Mesendoderm (in vitro differentiated cells): ENCODE measurements around the gene SULT1A3. TPM values are rescaled to one million over a fixed set of nuclear protein-coding genes. Genes with fewer than 3 reads are reported as not detected.
"Not testable (repeated sequence)": the region's sequence is repeated elsewhere in the genome, so short reads cannot be mapped to it uniquely, and the experiment has no call there.

Source experiments
- DNase-seq: peaks from one replicate; pipeline ENCODE4 v3.0.0; 2013
- H2AK5ac ChIP-seq: 2 replicates; pipeline ENCODE4 v1.6.1; 2013; ENCODE audit warnings: low read length, inconsistent platforms
- H2BK120ac ChIP-seq: 2 replicates; pipeline ENCODE4 v1.6.1; 2013; ENCODE audit warnings: low read depth, mild to moderate bottlenecking, low read length, moderate library complexity, mixed read lengths
- H2BK15ac ChIP-seq: replicated peaks from 2 replicates; pipeline ENCODE4 v1.6.1; 2013; ENCODE audit warnings: low read depth, mild to moderate bottlenecking, moderate library complexity
- H2BK5ac ChIP-seq: 2 replicates; pipeline ENCODE4 v1.6.1; 2013; ENCODE audit warnings: low read length, inconsistent platforms
- H3K18ac ChIP-seq: 2 replicates; pipeline ENCODE4 v1.6.1; 2013; ENCODE audit warnings: mild to moderate bottlenecking, low read length, mixed read lengths
- H3K23ac ChIP-seq: one replicate; pipeline ENCODE4 v1.6.1; 2013; ENCODE audit warnings: low read length
- H3K27ac ChIP-seq: 2 replicates; pipeline ENCODE4 v1.5.1; 2013; ENCODE audit warnings: low read depth, mild to moderate bottlenecking, inconsistent platforms, low read length, moderate library complexity
- H3K27me3 ChIP-seq: 2 replicates; pipeline ENCODE4 v1.6.1; 2013; ENCODE audit warnings: low read length, control low read depth, mild to moderate bottlenecking, inconsistent platforms; ENCODE audit not compliant: insufficient read depth, poor library complexity
- H3K36me3 ChIP-seq: 2 replicates; pipeline ENCODE4 v1.6.1; 2013; ENCODE audit warnings: low read length, inconsistent platforms; ENCODE audit not compliant: control insufficient read depth, insufficient read depth
- H3K4ac ChIP-seq: one replicate; pipeline ENCODE4 v1.6.1; 2013; ENCODE audit warnings: low read depth, mild to moderate bottlenecking, low read length, moderate library complexity
- H3K4me1 ChIP-seq: 2 replicates; pipeline ENCODE4 v1.6.1; 2013; ENCODE audit warnings: low read depth, low read length, inconsistent platforms; ENCODE audit not compliant: control insufficient read depth
- H3K4me2 ChIP-seq: 2 replicates; pipeline ENCODE4 v1.6.1; 2013; ENCODE audit warnings: low read length
- H3K4me3 ChIP-seq: 2 replicates; pipeline ENCODE4 v1.5.1; 2013; ENCODE audit warnings: mild to moderate bottlenecking, low read length
- H3K56ac ChIP-seq: one replicate; pipeline ENCODE4 v1.6.1; 2013; ENCODE audit warnings: low read length
- H3K79me1 ChIP-seq: 2 replicates; pipeline ENCODE4 v1.6.1; 2013; ENCODE audit warnings: low read length, inconsistent platforms
- H3K79me2 ChIP-seq: 2 replicates; pipeline ENCODE4 v1.6.1; 2013; ENCODE audit warnings: mild to moderate bottlenecking, low read length; ENCODE audit not compliant: control insufficient read depth, insufficient read depth
- H3K9ac ChIP-seq: 2 replicates; pipeline ENCODE4 v1.6.1; 2013; ENCODE audit warnings: low read length, inconsistent platforms
- H4K5ac ChIP-seq: one replicate; pipeline ENCODE4 v1.6.1; 2013; ENCODE audit warnings: low read length
- H4K8ac ChIP-seq: one replicate; pipeline ENCODE4 v1.6.1; 2013; ENCODE audit warnings: low read depth, mild to moderate bottlenecking, control low read depth, low read length, moderate library complexity
- WGBS: extraction: QIAGEN DNeasy Blood & Tissue Kit; methylation state at CpG from one replicate; pipeline ENCODE4 v1.1.7; 2013; ENCODE audit warnings: low lambda C conversion rate, missing lambda C conversion rate; ENCODE audit not compliant: insufficient coverage; ENCODE audit errors: extremely low coverage; 5-methylcytosine and 5-hydroxymethylcytosine counted together
- polyA plus RNA-seq, 2 experiments: library from polyadenylated mRNA; stranded (reverse); fragments of 200-250 nt; gene quantifications; one replicate each; pipeline ENCODE4 v1.2.3, GENCODE V29; 2013

The SULT1A3 gene
- polyA plus RNA-seq (2013, experiment 1 of 2), result 12.0 TPM
- 11.4 TPM for polyA plus RNA-seq (2013, experiment 2 of 2)

- H4K8ac ChIP-seq, H3K79me1 ChIP-seq, H3K27ac ChIP-seq, H3K4ac ChIP-seq, H2BK5ac ChIP-seq, H3K4me3 ChIP-seq, H3K9ac ChIP-seq, H3K56ac ChIP-seq, H4K5ac ChIP-seq, H2AK5ac ChIP-seq, H3K36me3 ChIP-seq, DNase-seq, H3K79me2 ChIP-seq, H3K27me3 ChIP-seq, H3K23ac ChIP-seq, H3K4me2 ChIP-seq, H2BK15ac ChIP-seq, H3K18ac ChIP-seq, H2BK120ac ChIP-seq, H3K4me1 ChIP-seq: not testable (repeated sequence)
- no CpG with 5 or more reads among the region's 3 CpGs for WGBS
Measured at GRCh38 chr16:30199049-30199448, at the start of gene SULT1A3. Gene SULT1A3, plus strand, starts transcription at chr16:30199255. Its CDS starts 1,474 bp downstream, at chr16:30200729.

GRCh38 chr16:30151091-30151490 is 48.0 kb upstream of the SULT1A3 start:
- Histone ChIP-seq H4K8ac (no peak overlapping the region), H3K27ac (no peak overlapping the region), H3K4me3 (no peak overlapping the region), H3K79me1 (no peaks in the 10 kb centered on the region), H4K5ac (no peak overlapping the region), H2BK5ac (no peak overlapping the region), H3K56ac (no peak overlapping the region), H3K9ac (no peak overlapping the region), H3K4ac (no peak overlapping the region), H2BK120ac (no peak overlapping the region), H2AK5ac (no peak overlapping the region), H3K79me2 (no peaks in the 10 kb centered on the region), H3K18ac (no peak overlapping the region), H3K36me3 (no peaks in the 10 kb centered on the region), H3K23ac (no peak overlapping the region), H2BK15ac (no peak overlapping the region), H3K4me1 (no peaks in the 10 kb centered on the region), H3K4me2 (no peak overlapping the region), H3K27me3 (no peaks in the 10 kb centered on the region)
- WGBS, result no CpG with 5 or more reads among the region's 7 CpGs
- DNase-seq, result no peak

GRCh38 chr16:30152517-30152916 is 46.5 kb upstream of the SULT1A3 start:
- no peak overlapping the region for H4K8ac ChIP-seq
- no peak overlapping the region for H3K56ac ChIP-seq
- H2AK5ac ChIP-seq, result no peak overlapping the region
- no CpG with 5 or more reads among the region's 9 CpGs for WGBS
- H3K79me2 ChIP-seq, result no peaks in the 10 kb centered on the region
- H3K4me1 ChIP-seq, result no peaks in the 10 kb centered on the region
- no peak overlapping the region for H3K4me2 ChIP-seq
- no peak overlapping the region for H3K9ac ChIP-seq
- H3K79me1 ChIP-seq, result no peaks in the 10 kb centered on the region
- no peak overlapping the region for H3K27ac ChIP-seq
- H3K27me3 ChIP-seq, result no peaks in the 10 kb centered on the region
- no peak for DNase-seq
- no peak overlapping the region for H3K18ac ChIP-seq
- no peaks in the 10 kb centered on the region for H3K36me3 ChIP-seq
- H2BK120ac ChIP-seq, result no peak overlapping the region
- no peak overlapping the region for H3K4me3 ChIP-seq
- H4K5ac ChIP-seq, result no peak overlapping the region
- no peak overlapping the region for H2BK15ac ChIP-seq
- H2BK5ac ChIP-seq, result no peak overlapping the region
- H3K4ac ChIP-seq, result no peak overlapping the region
- H3K23ac ChIP-seq, result no peak overlapping the region

- Histone ChIP-seq H3K4me1 (no peaks in the 10 kb centered on the region), H2BK5ac (no peak overlapping the region), H2AK5ac (no peak overlapping the region), H3K36me3 (no peaks in the 10 kb centered on the region), H3K9ac (no peak overlapping the region), H3K4me3 (no peak overlapping the region), H3K27me3 (no peaks in the 10 kb centered on the region), H4K5ac (no peak overlapping the region), H3K56ac (no peak overlapping the region), H3K18ac (no peak overlapping the region), H3K79me2 (no peaks in the 10 kb centered on the region), H3K4ac (no peak overlapping the region), H2BK15ac (no peak overlapping the region), H3K79me1 (no peaks in the 10 kb centered on the region), H3K23ac (no peak overlapping the region), H2BK120ac (no peak overlapping the region), H3K4me2 (no peak overlapping the region), H4K8ac (no peak overlapping the region), H3K27ac (no peak overlapping the region)
- no CpG with 5 or more reads among the region's 5 CpGs for WGBS
- no peak for DNase-seq
Measured at GRCh38 chr16:30155188-30155587, 43.9 kb upstream of the SULT1A3 start.

GRCh38 chr16:30157214-30157613 is 41.8 kb upstream of the SULT1A3 start:
- H3K4me3 ChIP-seq, result no peak overlapping the region
- no peaks in the 10 kb centered on the region for H3K4me1 ChIP-seq

GRCh38 chr16:30163538-30163937 is 35.5 kb upstream of the SULT1A3 start:
- Histone ChIP-seq H3K79me2 (no peaks in the 10 kb centered on the region), H3K4me1 (no peaks in the 10 kb centered on the region), H3K27me3 (no peaks in the 10 kb centered on the region), H4K8ac (no peak overlapping the region), H3K4ac (no peak overlapping the region), H3K79me1 (no peaks in the 10 kb centered on the region), H2BK5ac (no peak overlapping the region), H3K36me3 (no peaks in the 10 kb centered on the region), H3K27ac (no peak overlapping the region), H2BK120ac (no peak overlapping the region), H3K9ac (no peak overlapping the region), H2AK5ac (no peak overlapping the region), H3K4me3 (no peak overlapping the region), H3K4me2 (no peak overlapping the region), H3K56ac (no peak overlapping the region), H3K18ac (no peak overlapping the region), H2BK15ac (no peak overlapping the region), H4K5ac (no peak overlapping the region), H3K23ac (no peak overlapping the region)
- DNase-seq, result no peak
- no CpG with 5 or more reads among the region's 3 CpGs for WGBS

More at GRCh38 chr16:30157214-30157613, 41.8 kb upstream of the SULT1A3 start:
- Histone ChIP-seq H3K79me1 (no peaks in the 10 kb centered on the region), H3K27ac (no peak overlapping the region), H3K4me2 (no peak overlapping the region), H3K27me3 (no peaks in the 10 kb centered on the region), H4K8ac (no peak overlapping the region), H3K79me2 (no peaks in the 10 kb centered on the region), H2BK120ac (no peak overlapping the region), H2BK5ac (no peak overlapping the region), H3K23ac (no peak overlapping the region), H3K4ac (no peak overlapping the region), H3K18ac (no peak overlapping the region), H3K9ac (no peak overlapping the region), H3K56ac (no peak overlapping the region), H2BK15ac (no peak overlapping the region), H2AK5ac (no peak overlapping the region), H4K5ac (no peak overlapping the region), H3K36me3 (no peaks in the 10 kb centered on the region)
- WGBS, result no CpG with 5 or more reads among the region's 1 CpG
- no peak for DNase-seq
